GM12801 (cell line): Measurements from ENCODE around the gene GH2.

Experiments
- TF ChIP-seq, protein P1 (sequence below): IDR thresholded peaks from one replicate; pipeline ENCODE4 v1.5.1; 2011; ENCODE audit warnings: control low read depth; ENCODE audit not compliant: insufficient read length; ENCODE audit errors: extremely low read depth

Gene GH2

DNA sequence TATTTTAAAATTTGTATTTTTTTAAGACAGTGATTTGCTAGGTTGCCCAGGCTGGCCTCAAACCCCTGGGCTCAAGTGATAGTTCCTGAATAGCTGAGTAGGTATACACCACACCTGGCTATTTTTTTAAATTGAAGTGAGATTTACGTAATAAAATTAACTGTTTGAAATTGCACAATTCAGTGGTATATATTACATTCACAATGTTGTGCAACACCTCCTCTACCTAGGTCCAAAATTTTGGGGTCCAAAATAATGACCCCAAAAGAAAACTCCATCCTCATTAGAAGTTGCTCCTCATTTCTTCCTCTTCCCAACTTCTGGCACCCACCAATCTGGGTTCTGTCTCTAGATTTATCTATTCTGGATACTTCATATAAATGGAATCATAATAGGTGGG is 36.2 kb downstream of the GH2 start:
- TF ChIP-seq, protein P1, sequence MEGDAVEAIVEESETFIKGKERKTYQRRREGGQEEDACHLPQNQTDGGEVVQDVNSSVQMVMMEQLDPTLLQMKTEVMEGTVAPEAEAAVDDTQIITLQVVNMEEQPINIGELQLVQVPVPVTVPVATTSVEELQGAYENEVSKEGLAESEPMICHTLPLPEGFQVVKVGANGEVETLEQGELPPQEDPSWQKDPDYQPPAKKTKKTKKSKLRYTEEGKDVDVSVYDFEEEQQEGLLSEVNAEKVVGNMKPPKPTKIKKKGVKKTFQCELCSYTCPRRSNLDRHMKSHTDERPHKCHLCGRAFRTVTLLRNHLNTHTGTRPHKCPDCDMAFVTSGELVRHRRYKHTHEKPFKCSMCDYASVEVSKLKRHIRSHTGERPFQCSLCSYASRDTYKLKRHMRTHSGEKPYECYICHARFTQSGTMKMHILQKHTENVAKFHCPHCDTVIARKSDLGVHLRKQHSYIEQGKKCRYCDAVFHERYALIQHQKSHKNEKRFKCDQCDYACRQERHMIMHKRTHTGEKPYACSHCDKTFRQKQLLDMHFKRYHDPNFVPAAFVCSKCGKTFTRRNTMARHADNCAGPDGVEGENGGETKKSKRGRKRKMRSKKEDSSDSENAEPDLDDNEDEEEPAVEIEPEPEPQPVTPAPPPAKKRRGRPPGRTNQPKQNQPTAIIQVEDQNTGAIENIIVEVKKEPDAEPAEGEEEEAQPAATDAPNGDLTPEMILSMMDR, result no peak

DNA sequence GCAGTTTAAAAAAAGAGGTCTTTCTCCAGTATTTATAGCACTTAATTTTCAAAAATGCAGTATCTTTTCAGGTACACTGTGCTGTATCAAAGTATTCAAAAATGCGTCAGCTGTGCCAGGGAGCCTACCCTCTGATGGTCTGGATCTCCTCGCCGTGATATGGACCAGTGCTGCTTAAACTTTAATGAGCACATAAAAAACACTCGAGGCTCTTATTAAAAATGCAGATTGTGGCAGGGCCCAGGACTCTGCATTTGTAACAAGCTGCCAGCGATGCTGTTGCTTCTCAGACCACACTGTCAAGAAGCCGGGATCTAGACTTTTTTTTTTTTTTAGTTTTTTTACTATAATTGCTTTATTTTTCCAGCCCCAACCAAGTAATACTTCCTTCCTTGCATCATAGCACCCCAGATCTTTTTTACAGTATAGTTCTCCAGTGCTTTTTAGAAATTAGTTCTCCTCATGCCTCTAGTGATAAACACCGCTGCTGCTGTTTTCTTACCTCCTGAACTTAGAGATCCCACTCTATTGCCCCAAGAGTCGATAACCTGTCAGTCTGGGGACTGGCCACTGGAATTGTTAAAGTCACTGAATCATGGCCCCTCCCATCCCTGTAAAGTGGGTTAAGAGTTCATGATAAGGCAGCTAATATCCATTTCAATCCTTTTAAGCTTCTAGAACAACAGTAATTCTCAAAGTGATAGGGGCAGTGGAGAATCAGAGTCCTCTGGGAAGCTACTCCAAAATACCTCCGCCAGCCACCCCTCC is 37.6 kb downstream of the GH2 start:
- TF ChIP-seq, protein P1, result no peak

DNA sequence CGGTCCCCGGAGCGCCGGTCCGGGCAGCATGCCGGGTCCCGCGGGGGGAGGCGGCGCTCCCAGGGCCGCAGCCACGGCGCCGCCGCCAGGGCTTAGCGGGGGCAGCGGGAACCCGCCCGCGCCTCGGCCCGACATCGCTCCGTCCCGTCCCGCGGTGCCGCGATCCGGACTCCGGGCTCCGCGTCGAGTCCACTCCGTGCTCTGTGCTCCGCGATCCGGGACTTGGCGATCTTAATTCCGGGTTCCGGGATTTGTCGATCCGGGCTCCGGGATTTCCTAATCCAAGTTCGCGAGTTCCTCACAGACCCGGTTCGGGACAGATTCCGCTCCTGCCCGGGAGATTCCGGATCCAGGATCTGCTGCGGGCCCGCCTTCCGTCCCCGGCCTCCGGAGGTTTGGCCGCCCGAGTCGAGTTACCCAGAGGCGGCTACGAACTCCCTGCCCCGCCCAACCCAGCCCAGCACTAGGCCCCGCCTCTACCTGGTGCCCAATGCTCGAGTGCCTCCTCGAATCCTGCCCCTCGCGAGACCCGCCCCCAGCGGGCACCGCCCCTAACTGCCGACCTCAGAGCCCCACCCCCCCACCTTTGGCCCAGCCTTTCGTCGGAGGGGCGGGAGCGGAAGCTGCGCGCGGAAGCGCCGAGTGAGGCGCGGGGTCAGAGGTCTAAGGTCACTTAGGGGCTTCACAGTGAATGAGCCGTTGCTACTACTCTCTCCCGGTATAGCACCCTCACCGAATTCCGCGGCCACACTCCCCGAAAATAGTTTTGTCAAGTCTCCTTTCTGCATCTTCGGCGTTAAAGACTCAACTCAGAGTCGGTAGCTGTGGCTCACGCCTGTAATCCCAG is 39.0 kb downstream of the GH2 start, which contains the start of gene SMARCD2:
Gene SMARCD2, minus strand, starts transcription at position 146 of the 847 bp plus-strand sequence. Its CDS starts 11 bp downstream, at position 135.
- TF ChIP-seq, protein P1, result no peak

DNA sequence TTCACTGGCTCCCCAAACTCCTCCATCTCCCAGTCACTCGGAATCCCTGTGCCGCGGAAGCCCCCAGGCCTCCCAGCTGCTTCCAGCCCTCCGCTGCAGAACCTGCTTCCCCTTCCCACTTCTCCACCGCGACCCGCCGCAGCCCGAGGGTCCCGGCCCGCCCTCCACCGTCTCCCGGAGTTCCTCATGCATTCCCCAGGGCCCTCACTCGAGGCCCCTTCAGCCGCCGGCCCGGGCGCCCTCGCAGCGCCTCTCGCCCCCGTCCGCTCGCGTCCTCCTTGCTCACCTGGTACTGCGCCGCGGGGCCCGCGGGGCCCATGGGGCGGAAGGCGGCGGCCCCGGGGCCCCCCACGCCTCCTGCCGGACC is 39.6 kb downstream of the GH2 start:
- TF ChIP-seq, protein P1, result no peak

DNA sequence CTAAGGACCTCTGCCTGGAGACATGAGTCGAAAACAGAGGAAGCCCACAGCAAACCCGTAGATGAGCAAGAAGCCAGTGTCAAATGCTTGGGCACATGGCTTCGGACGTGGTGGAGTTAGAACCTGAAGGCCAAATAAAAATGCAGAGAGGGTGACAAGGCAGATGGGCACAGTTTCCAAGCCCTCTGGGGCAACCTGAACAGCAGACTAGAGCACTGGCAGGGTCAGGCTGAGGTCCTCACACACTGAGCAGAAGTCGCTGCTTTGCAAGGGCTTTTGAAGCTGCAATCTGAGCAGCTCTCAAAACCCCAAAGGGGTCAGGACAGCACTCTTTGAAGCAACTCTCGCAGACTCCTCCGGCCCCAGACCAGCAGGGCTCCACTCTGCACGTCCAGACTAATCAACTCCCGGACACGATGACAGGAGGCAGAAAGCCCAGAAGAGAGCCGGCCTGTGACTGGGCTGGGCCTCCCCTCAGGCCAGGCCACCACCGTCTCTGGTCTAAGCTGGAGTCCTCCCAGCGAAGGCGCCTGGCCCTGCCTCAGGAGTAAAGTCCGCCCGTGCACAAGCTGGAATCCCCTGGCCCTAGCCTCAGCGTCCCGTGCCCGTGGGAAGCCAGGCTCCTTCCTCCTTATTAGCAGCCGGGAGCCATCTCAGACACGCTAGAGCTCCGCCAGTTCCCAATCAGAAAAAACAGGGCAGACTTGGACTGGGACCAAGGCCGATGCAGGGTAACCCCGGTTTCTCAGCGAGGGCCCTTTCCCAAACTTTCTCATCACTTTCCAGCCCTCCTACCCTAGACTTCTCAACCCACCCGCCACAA is 40.2 kb downstream of the GH2 start:
- TF ChIP-seq, protein P1, result no peak

DNA sequence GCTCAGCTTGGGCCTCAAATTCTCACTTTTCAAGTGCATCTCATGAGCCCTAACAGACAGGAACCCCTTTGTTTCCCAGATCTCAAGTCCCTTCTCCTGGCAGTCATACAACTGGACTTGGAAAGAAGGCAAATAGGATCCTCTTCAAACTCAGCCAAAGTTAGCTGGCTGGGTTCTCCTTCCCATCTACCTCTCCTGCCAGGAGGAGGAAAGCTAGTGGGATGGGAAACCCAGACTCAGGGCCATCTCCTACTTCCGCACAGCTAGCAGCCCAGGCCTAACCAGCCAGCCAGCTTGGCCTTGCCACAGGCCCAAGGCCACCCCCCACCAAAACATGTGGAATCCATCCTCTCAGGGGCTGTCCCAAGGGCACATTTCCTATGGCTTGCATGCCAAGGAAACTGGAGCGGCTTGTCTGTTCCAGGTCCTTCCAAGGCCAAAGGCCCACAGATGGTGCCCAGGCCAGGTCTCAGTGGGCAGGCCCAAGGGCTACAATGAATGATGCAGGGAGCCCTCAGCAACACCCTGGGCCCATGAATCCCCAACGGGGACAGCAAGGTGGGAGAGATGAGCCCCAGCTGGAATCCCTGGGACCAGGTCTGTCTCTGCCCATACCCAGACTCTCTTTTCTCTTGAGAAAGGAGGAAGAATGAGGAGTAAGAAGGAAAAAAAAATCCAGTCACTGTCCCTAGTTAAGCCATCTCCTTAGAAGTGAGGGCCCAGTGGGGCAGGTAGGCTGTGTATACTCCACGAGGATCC is 41.0 kb downstream of the GH2 start:
- TF ChIP-seq, protein P1, result no peak
